A549 (cell line): Measurements from ENCODE around the gene PPP2R5C. TPM values are rescaled to one million over a fixed set of nuclear protein-coding genes. Genes with fewer than 3 reads are reported as not detected.
"Not testable (repeated sequence)": the region's sequence is repeated elsewhere in the genome, so short reads cannot be mapped to it uniquely, and the experiment has no call there.

Experiments
- ATAC-seq, 2 experiments: fragments of 200-7000 bp in 1 of 2; fragments of >200 bp in 1 of 2; cut with Nextera tagmentation in 1 of 2; cut with Tn5 transposase in 1 of 2; 3 replicates each; pipeline versions ENCODE4 v1.8.0 to v1.9.1; 2018 to 2020; ENCODE audit warnings: mild to moderate bottlenecking in 1 of 2, moderate library complexity in 1 of 2
- CTCF ChIA-PET: fragments of 300-600 bp; sonication (Branson Sonifier 250); formaldehyde crosslinking; extraction: SDS; loops from one replicate; lab custom pipeline; 2021; ENCODE audit warnings: antibody characterized with exemption, inconsistent platforms; lab: Yijun Ruan, JAX
- POLR2A ChIA-PET: fragments of 350-600 bp; formaldehyde crosslinking; extraction: SDS; loops from one replicate; lab custom pipeline; 2021; ENCODE audit warnings: antibody characterized with exemption, inconsistent platforms; lab: Yijun Ruan, JAX
- DNase-seq, 2 experiments: peaks; one replicate each; pipeline versions ENCODE4 v3.0.0 to v3.0.0-alpha.2; 2011 to 2016; ENCODE audit warnings: low read depth in 1 of 2, low spot score in 1 of 2
- FAIRE-seq: peaks from 2 replicates; lab custom pipeline; 2011; peaks lifted over from hg19 to GRCh38; lab: Jason Lieb, UNC
- H3K27ac ChIP-seq, 2 experiments: fragments of >200 bp; sonication (Bioruptor Twin); formaldehyde crosslinking; 3 replicates each; pipeline ENCODE4 v1.5.1; 2016 to 2017
- H3K4me1 ChIP-seq: fragments of >200 bp; sonication (Bioruptor Twin); formaldehyde crosslinking; 3 replicates; pipeline ENCODE4 v1.6.1; 2016
- H3K4me2 ChIP-seq: fragments of >200 bp; sonication (Bioruptor Twin); formaldehyde crosslinking; 3 replicates; pipeline ENCODE4 v1.6.1; 2016
- H3K4me3 ChIP-seq: fragments of >200 bp; sonication (Bioruptor Twin); formaldehyde crosslinking; 3 replicates; pipeline ENCODE4 v1.5.1; 2016
- H3K9me3 ChIP-seq: fragments of >200 bp; sonication (Bioruptor Twin); formaldehyde crosslinking; 3 replicates; pipeline ENCODE4 v1.6.1; 2016
- CBX2 ChIP-seq: fragments of 200-600 bp; sonication (generic); IDR thresholded peaks from 2 replicates; pipeline ENCODE4 v1.6.1; 2016; ENCODE audit warnings: low read depth, mild to moderate bottlenecking, borderline replicate concordance
- CEBPB ChIP-seq, 2 experiments: fragments of >200 bp in 1 of 2; sonication (Bioruptor Twin) in 1 of 2; formaldehyde crosslinking in 1 of 2; IDR thresholded peaks; 2 replicates each; pipeline ENCODE4 v1.6.1; 2012 to 2016
- CHD4 ChIP-seq: fragments of 200-600 bp; sonication (generic); IDR thresholded peaks from 2 replicates; pipeline ENCODE4 v1.6.1; 2016; ENCODE audit warnings: antibody characterized with exemption, mild to moderate bottlenecking, borderline replicate concordance
- EP300 ChIP-seq, 2 experiments: fragments of >200 bp; sonication (Bioruptor Twin); formaldehyde crosslinking; IDR thresholded peaks; 2 replicates in 1 of 2; 3 replicates in 1 of 2; pipeline ENCODE4 v1.6.1; 2016 to 2017
- ESRRA ChIP-seq: fragments of 150-350 bp; IDR thresholded peaks from 2 replicates; pipeline ENCODE4 v1.6.1; 2014; ENCODE audit warnings: mild to moderate bottlenecking, low read length, borderline replicate concordance
- FOSB ChIP-seq: fragments of 250-450 bp; sonication (Bioruptor Pico); IDR thresholded peaks from 2 replicates; pipeline ENCODE4 v1.5.0; 2020; ENCODE audit warnings: mild to moderate bottlenecking, moderate library complexity
- FOSL2 ChIP-seq, 2 experiments: fragments of 450-650 bp in 1 of 2; fragments of >200 bp in 1 of 2; sonication (Bioruptor Twin) in 1 of 2; formaldehyde crosslinking; IDR thresholded peaks; 2 replicates each; pipeline versions ENCODE4 v1.5.0 to v1.6.1; 2016 to 2020; ENCODE audit warnings: mild to moderate bottlenecking in 1 of 2, moderate library complexity in 1 of 2
- HES2 ChIP-seq: fragments of >200 bp; sonication (Bioruptor Twin); formaldehyde crosslinking; IDR thresholded peaks from 2 replicates; pipeline ENCODE4 v1.6.1; 2016
- HOXB13 ChIP-seq: fragments of 250-450 bp; sonication (Bioruptor Pico); IDR thresholded peaks from 2 replicates; pipeline ENCODE4 v1.5.0; 2020; ENCODE audit warnings: low read depth, mild to moderate bottlenecking, moderate library complexity
- JUN ChIP-seq, 2 experiments: fragments of >200 bp; sonication (Bioruptor Twin); formaldehyde crosslinking; IDR thresholded peaks; 2 replicates in 1 of 2; 3 replicates in 1 of 2; pipeline ENCODE4 v1.6.1; 2016 to 2017
- KDM5A ChIP-seq: fragments of 200-600 bp; sonication (generic); IDR thresholded peaks from 2 replicates; pipeline ENCODE4 v1.6.1; 2016; ENCODE audit warnings: antibody characterized with exemption, mild to moderate bottlenecking
- RAD21 ChIP-seq, 2 experiments: fragments of >200 bp in 1 of 2; sonication (Bioruptor Twin) in 1 of 2; formaldehyde crosslinking in 1 of 2; IDR thresholded peaks in 1 of 2; conservative IDR thresholded peaks in 1 of 2; 2 replicates in 1 of 2; 3 replicates in 1 of 2; pipeline ENCODE4 v1.6.1; 2012 to 2018; ENCODE audit warnings: inconsistent platforms in 1 of 2
- RCOR1 ChIP-seq: fragments of 150-350 bp; IDR thresholded peaks from 2 replicates; pipeline ENCODE4 v1.6.1; 2014; ENCODE audit warnings: antibody characterized with exemption, low read length, low read depth
- REST ChIP-seq: fragments of 200-600 bp; sonication (generic); IDR thresholded peaks from 2 replicates; pipeline ENCODE4 v1.6.1; 2016; ENCODE audit warnings: antibody characterized with exemption, mild to moderate bottlenecking, moderate library complexity
- ZC3H11A ChIP-seq: fragments of 450-650 bp; IDR thresholded peaks from 2 replicates; pipeline ENCODE4 v1.6.1; 2014; ENCODE audit warnings: antibody characterized with exemption, mild to moderate bottlenecking
- ZNF302 ChIP-seq: fragments of 250-450 bp; sonication (Bioruptor Pico); IDR thresholded peaks from 2 replicates; pipeline ENCODE4 v1.9.0; 2021; ENCODE audit warnings: inconsistent platforms, mild to moderate bottlenecking, moderate library complexity
- ZSCAN20 ChIP-seq: fragments of 250-450 bp; sonication (Bioruptor Pico); IDR thresholded peaks from 2 replicates; pipeline ENCODE4 v1.8.0; 2022; ENCODE audit warnings: mild to moderate bottlenecking, moderate library complexity
- WGBS: methylation state at CpG from one replicate; pipeline ENCODE4 v1.1.6; 2017; ENCODE audit errors: missing lambda C conversion rate; 5-methylcytosine and 5-hydroxymethylcytosine counted together
- polyA plus RNA-seq, 4 experiments: library from polyadenylated mRNA; depleted of rRNA in 3 of 4; stranded (reverse); fragments of >200 nt; fragmentation: RNase III in 1 of 4; extraction: RNeasy Plus Mini Kit Qiagen cat#74134 plus additional on column Dnase treatment in 1 of 4; gene quantifications; 2 replicates in 3 of 4; 3 replicates in 1 of 4; pipeline ENCODE4 v1.2.3, GENCODE V29; 2011 to 2017
- TF ChIP-seq, protein P1 (sequence below): IDR thresholded peaks from 2 replicates; pipeline ENCODE4 v1.6.1; 2012; ENCODE audit warnings: low read depth, borderline replicate concordance
- TF ChIP-seq, protein P2 (sequence below): fragments of 250-450 bp; sonication (Bioruptor Pico); IDR thresholded peaks from 2 replicates; pipeline ENCODE4 v1.5.0; 2020; ENCODE audit warnings: low read depth, mild to moderate bottlenecking, moderate library complexity

PPP2R5C gene
- polyA plus RNA-seq, 2 of the 4 experiments (the other 2 are of a cell fraction): 74.8 to 150 TPM

- no peak for FAIRE-seq
Observed at GRCh38 chr14:101728367-101728742, 33.2 kb upstream of the PPP2R5C start.

DNA sequence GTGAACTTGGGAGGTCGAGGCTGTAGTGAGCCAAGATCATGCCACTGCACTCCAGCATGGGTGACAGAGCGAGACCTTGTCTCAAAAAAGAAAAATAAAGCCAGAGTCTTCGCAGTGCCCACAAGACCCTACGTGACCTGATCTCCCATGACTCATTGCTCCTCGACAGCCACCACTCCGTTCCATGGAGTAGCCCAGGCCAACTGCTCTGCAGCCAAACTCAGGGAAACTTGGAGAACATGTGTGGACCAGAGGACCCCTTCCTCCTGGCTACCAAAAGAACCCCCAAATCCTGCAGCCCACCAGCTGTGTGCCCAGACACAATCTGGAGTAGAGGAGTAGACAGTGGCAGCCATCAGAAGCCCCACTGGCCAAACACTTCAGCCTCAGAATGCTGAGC is 32.1 kb upstream of the PPP2R5C start:
- peaks cover 18% of the 10 kb centered on the region for H3K4me1 ChIP-seq
- DNase-seq: no peak
- no peak overlapping the region for H3K4me2 ChIP-seq
- ChIA-PET POLR2A (no interaction called here), CTCF (interaction anchor here (0.6 to 1.4 kb wide), 4 partner anchors 10 to 1076 kb away, joined by 3 to 5 read pairs (median 3); no protein-coding TSS in a partner anchor)
- no peaks in the 10 kb centered on the region for H3K9me3 ChIP-seq
- no peak for ATAC-seq
- 91% methylated on average over 6 of the region's 6 CpGs for WGBS
- no peak overlapping the region for H3K4me3 ChIP-seq
- FAIRE-seq: no peak
- no peak for TF ChIP-seq CEBPB (IDR thresholded peaks at IDR 0.05)
- no peak for TF ChIP-seq HES2
- TF ChIP-seq ZSCAN20 (CRISPR knock-in tag): no peak
- TF ChIP-seq, protein P1, sequence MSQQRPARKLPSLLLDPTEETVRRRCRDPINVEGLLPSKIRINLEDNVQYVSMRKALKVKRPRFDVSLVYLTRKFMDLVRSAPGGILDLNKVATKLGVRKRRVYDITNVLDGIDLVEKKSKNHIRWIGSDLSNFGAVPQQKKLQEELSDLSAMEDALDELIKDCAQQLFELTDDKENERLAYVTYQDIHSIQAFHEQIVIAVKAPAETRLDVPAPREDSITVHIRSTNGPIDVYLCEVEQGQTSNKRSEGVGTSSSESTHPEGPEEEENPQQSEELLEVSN: no peak
- TF ChIP-seq ZC3H11A: no peak
- no peak for TF ChIP-seq HOXB13 (CRISPR knock-in tag)
- no peak overlapping the region for H3K27ac ChIP-seq

More at GRCh38 chr14:101728367-101728742, 33.2 kb upstream of the PPP2R5C start:
- CTCF ChIA-PET: interaction anchor here (1.4 to 1.6 kb wide), 2 partner anchors 21 to 43 kb away, joined by 3 read pairs; no protein-coding TSS in a partner anchor
- H3K4me1 ChIP-seq: peaks cover 18% of the 10 kb centered on the region
- H3K4me2 ChIP-seq: no peak overlapping the region
- ATAC-seq (no peak), DNase-seq (no peak)
- no peak overlapping the region for H3K4me3 ChIP-seq
- no peaks in the 10 kb centered on the region for H3K9me3 ChIP-seq
- WGBS: 81% methylated on average over 10 of the region's 10 CpGs
- TF ChIP-seq RAD21 (conservative IDR thresholded peaks at IDR 0.05 in 1 of 2, IDR thresholded peaks at IDR 0.05 in 1 of 2): no peak
- TF ChIP-seq FOSB (CRISPR knock-in tag): no peak
- no peak for TF ChIP-seq ESRRA
- no peak for TF ChIP-seq KDM5A
- no peak for TF ChIP-seq ZNF302
- TF ChIP-seq CBX2: no peak
- TF ChIP-seq, protein P2, sequence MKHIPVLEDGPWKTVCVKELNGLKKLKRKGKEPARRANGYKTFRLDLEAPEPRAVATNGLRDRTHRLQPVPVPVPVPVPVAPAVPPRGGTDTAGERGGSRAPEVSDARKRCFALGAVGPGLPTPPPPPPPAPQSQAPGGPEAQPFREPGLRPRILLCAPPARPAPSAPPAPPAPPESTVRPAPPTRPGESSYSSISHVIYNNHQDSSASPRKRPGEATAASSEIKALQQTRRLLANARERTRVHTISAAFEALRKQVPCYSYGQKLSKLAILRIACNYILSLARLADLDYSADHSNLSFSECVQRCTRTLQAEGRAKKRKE: no peak
- TF ChIP-seq ZSCAN20 (CRISPR knock-in tag): no peak
- no peak for TF ChIP-seq RCOR1
- TF ChIP-seq REST: no peak
- TF ChIP-seq FOSL2 (IDR thresholded peaks at IDR 0.05): no peak
- TF ChIP-seq FOSL2 (CRISPR knock-in tag; IDR thresholded peaks at IDR 0.05): no peak
- TF ChIP-seq JUN (IDR thresholded peaks at IDR 0.05): no peak
- TF ChIP-seq CHD4: no peak
- TF ChIP-seq EP300 (IDR thresholded peaks at IDR 0.05): no peak
- TF ChIP-seq, all 56 proteins: peak for 0
- H3K27ac ChIP-seq: no peak overlapping the region
- POLR2A ChIA-PET: no interaction called here

GRCh38 chr14:101730157-101730556 is 31.4 kb upstream of the PPP2R5C start:
- ChIA-PET POLR2A (interaction anchor here (1.0 kb wide), 1 partner anchor 80 kb away, joined by 4 read pairs; no protein-coding TSS in a partner anchor), CTCF (interaction anchor here (2.0 kb wide), 1 partner anchor 23 kb away, joined by 8 read pairs; no protein-coding TSS in a partner anchor)
- H3K4me2 ChIP-seq, FAIRE-seq, H3K4me3 ChIP-seq, H3K9me3 ChIP-seq, ATAC-seq, DNase-seq: not testable (repeated sequence)
- Histone ChIP-seq H3K27ac (peak overlapping the region in 1 of 2 experiments; percentile 84; a peak in 4 of 6 replicates), H3K4me1 (peaks cover 18% of the 10 kb centered on the region)
- WGBS: 84% methylated on average over 4 of the region's 4 CpGs
